Ovary (tissue), 3 donors: ENCODE results near the gene MEG3.

ENCODE experiments used
- EP300 ChIP-seq: sonication (generic); formaldehyde crosslinking; IDR thresholded peaks from one replicate; pipeline ENCODE4 v1.6.1; 2017; ENCODE audit warnings: antibody characterized with exemption
- POLR2A ChIP-seq: fragments of 450-650 bp; IDR thresholded peaks from one replicate; pipeline ENCODE4 v1.6.1; 2017; ENCODE audit warnings: antibody characterized with exemption, mild to moderate bottlenecking, moderate library complexity
- TF ChIP-seq, protein P1 (sequence below), 3 donors: fragments of 450-650 bp in 2 of 3; fragments of 200-600 bp in 1 of 3; IDR thresholded peaks; one replicate each; pipeline versions ENCODE4 v1.5.1 to v1.8.0; 2016 to 2022; ENCODE audit warnings: antibody characterized with exemption in 3 of 3, mild to moderate bottlenecking in 1 of 3
- donor health status: DM: no; HTN: no; CAD: no.

DNA sequence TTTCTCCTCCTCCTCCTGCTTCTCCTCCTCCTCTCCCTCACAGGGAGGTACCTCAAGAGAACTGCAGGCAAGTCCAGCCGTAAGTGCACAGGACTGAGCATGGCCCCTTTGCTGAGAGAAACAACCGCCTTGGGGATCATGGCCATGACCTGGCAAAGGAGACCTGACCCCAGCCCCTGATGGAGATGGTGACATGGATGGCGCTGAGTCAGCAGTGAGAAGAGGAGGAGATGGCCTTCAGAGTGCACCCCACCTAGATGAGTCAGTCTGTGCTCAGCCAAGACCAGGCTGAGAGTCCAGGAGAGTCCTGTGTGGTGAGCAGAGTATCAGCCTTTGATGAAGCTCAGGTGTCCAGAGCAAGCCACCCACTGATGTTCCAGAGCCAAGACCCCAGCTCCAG, 36.4 kb downstream of the MEG3 start:
- TF ChIP-seq, protein P1, sequence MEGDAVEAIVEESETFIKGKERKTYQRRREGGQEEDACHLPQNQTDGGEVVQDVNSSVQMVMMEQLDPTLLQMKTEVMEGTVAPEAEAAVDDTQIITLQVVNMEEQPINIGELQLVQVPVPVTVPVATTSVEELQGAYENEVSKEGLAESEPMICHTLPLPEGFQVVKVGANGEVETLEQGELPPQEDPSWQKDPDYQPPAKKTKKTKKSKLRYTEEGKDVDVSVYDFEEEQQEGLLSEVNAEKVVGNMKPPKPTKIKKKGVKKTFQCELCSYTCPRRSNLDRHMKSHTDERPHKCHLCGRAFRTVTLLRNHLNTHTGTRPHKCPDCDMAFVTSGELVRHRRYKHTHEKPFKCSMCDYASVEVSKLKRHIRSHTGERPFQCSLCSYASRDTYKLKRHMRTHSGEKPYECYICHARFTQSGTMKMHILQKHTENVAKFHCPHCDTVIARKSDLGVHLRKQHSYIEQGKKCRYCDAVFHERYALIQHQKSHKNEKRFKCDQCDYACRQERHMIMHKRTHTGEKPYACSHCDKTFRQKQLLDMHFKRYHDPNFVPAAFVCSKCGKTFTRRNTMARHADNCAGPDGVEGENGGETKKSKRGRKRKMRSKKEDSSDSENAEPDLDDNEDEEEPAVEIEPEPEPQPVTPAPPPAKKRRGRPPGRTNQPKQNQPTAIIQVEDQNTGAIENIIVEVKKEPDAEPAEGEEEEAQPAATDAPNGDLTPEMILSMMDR (IDR thresholded peaks at IDR 0.05): no peak
- no peak for TF ChIP-seq POLR2A
- TF ChIP-seq EP300: no peak
